Hippocampal formation (tissue), 2 donors: ENCODE results near the gene MOCS1.

ENCODE experiments used
- DNase-seq, 2 donors: peaks; one replicate each; lab custom pipeline; 2025; lab: John Stamatoyannopoulos, UW

MOCS1 gene

GRCh38 chr6:39948199-39948791 is 14.0 kb upstream of the MOCS1 start:
- no peak for DNase-seq

GRCh38 chr6:39947611-39948068 is 13.4 kb upstream of the MOCS1 start:
- no peak for DNase-seq

GRCh38 chr6:39945626-39946025 is 11.4 kb upstream of the MOCS1 start:
- no peak for DNase-seq

- no peak for DNase-seq
These were observed 8.8 kb upstream of the MOCS1 start for GRCh38 chr6:39942903-39943580.

GRCh38 chr6:39941820-39942219 is 7.6 kb upstream of the MOCS1 start:
- DNase-seq: no peak

GRCh38 chr6:39941138-39941537 is 6.9 kb upstream of the MOCS1 start:
- no peak for DNase-seq

GRCh38 chr6:39938773-39939654 is 4.8 kb upstream of the MOCS1 start:
- DNase-seq: no peak

GRCh38 chr6:39937686-39938333 is 3.5 kb upstream of the MOCS1 start:
- no peak for DNase-seq

- no peak for DNase-seq
These were observed 2.6 kb upstream of the MOCS1 start for GRCh38 chr6:39936857-39937256.

- DNase-seq: no peak
These were observed 979 bp upstream of the MOCS1 start for GRCh38 chr6:39935241-39935640.

- DNase-seq: no peak
These were observed 562 bp downstream of the MOCS1 start for GRCh38 chr6:39933669-39934130.

GRCh38 chr6:39932386-39932910 is 1.8 kb downstream of the MOCS1 start:
- no peak for DNase-seq

GRCh38 chr6:39931607-39932006 is 2.7 kb downstream of the MOCS1 start:
- DNase-seq: no peak

GRCh38 chr6:39930540-39930939 is 3.7 kb downstream of the MOCS1 start:
- no peak for DNase-seq

GRCh38 chr6:39929733-39930461 is 4.4 kb downstream of the MOCS1 start:
- DNase-seq: no peak

- no peak for DNase-seq
These were observed 5.1 kb downstream of the MOCS1 start for GRCh38 chr6:39929039-39929732.

GRCh38 chr6:39927159-39927558 is 7.1 kb downstream of the MOCS1 start:
- DNase-seq: no peak

- DNase-seq: no peak
These were observed 7.6 kb downstream of the MOCS1 start for GRCh38 chr6:39926668-39927067.

GRCh38 chr6:39925931-39926290 is 8.4 kb downstream of the MOCS1 start:
- DNase-seq: no peak

GRCh38 chr6:39925191-39925930 is 8.9 kb downstream of the MOCS1 start:
- no peak for DNase-seq
